HFF-Myc (cell line): ENCODE data around the gene RNF2.

Experiments
- DNase-seq: peaks from one replicate; pipeline ENCODE4 v3.0.0-alpha.2; 2011; ENCODE audit warnings: low read depth; ENCODE audit errors: extremely low read depth
- H3K4me3 ChIP-seq: replicated peaks from 2 replicates; pipeline ENCODE4 v1.5.1; 2011; ENCODE audit warnings: low read depth, mild to moderate bottlenecking, control low read depth, low read length
- TF ChIP-seq, protein P1 (sequence below): IDR thresholded peaks from 2 replicates; pipeline ENCODE4 v1.5.1; 2012; ENCODE audit warnings: mild to moderate bottlenecking, low read depth, low read length, control low read depth; ENCODE audit errors: missing control alignments

RNF2 gene

DNA sequence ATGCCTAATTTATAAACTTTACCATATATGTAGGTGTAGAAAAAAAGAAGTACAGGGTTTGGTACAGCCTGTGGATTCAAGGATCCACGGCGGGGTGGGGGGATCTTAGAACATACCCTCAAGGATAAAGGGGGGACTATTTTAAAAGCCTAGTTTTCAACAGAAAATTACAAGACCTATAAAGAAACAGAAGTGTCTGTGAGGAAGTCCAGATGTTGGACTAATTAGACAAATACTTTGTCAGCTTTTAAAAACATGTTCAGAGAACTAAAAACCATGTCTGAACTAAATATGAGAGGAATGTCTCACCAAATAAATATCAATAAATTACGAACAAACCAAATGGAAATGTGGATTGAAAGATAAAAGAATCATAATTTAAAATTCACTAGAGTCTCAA, 59.8 kb downstream of the RNF2 start:
- TF ChIP-seq, protein P1, sequence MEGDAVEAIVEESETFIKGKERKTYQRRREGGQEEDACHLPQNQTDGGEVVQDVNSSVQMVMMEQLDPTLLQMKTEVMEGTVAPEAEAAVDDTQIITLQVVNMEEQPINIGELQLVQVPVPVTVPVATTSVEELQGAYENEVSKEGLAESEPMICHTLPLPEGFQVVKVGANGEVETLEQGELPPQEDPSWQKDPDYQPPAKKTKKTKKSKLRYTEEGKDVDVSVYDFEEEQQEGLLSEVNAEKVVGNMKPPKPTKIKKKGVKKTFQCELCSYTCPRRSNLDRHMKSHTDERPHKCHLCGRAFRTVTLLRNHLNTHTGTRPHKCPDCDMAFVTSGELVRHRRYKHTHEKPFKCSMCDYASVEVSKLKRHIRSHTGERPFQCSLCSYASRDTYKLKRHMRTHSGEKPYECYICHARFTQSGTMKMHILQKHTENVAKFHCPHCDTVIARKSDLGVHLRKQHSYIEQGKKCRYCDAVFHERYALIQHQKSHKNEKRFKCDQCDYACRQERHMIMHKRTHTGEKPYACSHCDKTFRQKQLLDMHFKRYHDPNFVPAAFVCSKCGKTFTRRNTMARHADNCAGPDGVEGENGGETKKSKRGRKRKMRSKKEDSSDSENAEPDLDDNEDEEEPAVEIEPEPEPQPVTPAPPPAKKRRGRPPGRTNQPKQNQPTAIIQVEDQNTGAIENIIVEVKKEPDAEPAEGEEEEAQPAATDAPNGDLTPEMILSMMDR, result no peak
- DNase-seq, result no peak
- no peak overlapping the region for H3K4me3 ChIP-seq

GRCh38 chr1:185108321-185108720, 63.0 kb downstream of the RNF2 start:
- DNase-seq, result no peak
- TF ChIP-seq, protein P1, result no peak
- H3K4me3 ChIP-seq, result no peak overlapping the region

DNA sequence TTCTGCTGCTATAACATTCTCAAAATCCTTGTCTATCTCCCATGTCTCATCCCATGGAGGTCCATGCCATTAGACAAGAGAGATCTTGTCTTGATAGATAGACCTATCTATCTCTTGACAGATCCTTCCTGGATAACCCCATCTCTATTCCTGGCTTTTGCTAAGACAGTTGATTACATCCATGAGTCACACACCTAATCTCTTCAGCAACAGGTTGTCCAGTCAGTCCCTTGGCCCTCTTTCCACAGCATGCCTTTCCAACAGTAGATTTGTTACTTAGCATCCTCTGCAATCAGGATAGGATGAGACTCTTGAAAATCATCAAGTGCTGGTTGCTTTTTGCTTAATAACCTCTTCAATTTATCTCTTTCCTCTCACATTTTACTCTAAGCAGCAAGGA, 64.8 kb downstream of the RNF2 start:
- no peak overlapping the region for H3K4me3 ChIP-seq
- TF ChIP-seq, protein P1, result no peak
- DNase-seq, result no peak

DNA sequence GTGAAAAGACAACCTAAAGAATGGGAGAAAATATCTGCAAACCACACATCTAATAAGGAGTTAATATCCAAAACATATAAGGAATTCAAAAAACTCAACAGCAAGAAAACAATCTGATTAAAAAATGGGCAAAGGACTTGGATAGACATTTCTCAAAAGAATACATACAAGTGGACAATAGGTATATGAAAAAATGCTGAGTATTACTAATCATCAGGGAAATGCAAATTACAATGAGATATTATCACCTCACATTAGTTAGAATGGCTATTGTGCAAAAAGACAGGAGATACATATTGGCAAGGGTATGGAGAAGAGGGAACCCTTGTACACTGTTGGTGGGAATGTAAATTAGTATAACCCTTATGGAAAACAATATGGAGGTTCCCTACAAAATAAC, 66.5 kb downstream of the RNF2 start:
- TF ChIP-seq, protein P1, result no peak
- DNase-seq, result no peak
- no peak overlapping the region for H3K4me3 ChIP-seq

DNA sequence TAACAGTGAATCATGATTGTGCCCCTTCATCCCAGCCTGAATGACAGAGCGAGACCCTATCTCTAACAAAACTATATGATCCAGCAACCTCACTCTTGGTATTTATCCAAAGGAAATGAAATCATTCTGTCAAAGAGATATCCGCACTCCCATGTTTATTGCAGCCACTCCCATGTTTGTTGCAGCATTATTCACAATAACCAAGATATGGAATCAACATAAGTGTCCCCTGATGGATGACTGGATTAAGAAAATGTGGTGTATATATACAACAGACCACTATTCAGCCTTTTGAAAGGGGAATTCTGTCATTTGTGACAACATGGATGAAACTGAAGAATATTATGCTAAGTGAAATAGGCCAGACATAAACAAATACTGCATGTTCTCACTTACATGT, 67.0 kb downstream of the RNF2 start:
- H3K4me3 ChIP-seq, result no peak overlapping the region
- TF ChIP-seq, protein P1, result no peak
- no peak for DNase-seq

DNA sequence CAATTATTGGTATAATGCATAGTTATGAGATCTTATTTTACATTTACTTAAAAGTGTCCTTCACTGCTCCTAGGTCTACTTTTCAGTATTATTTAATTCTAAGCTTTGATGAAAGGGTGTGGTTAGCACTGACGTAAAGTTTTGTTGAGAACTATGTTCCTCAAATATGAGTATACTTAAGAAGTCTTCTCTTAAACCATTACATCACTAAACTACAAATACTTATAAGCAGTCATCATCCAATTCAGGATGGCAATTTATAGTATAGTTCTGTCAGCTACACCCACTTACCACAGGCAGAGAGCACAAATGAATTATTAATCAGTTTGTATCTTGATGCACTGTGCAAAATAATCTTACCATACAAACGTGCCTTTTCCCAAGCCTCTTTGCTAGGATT, 84.3 kb downstream of the RNF2 start:
- DNase-seq, result no peak
- TF ChIP-seq, protein P1, result no peak
- H3K4me3 ChIP-seq, result no peak overlapping the region

DNA sequence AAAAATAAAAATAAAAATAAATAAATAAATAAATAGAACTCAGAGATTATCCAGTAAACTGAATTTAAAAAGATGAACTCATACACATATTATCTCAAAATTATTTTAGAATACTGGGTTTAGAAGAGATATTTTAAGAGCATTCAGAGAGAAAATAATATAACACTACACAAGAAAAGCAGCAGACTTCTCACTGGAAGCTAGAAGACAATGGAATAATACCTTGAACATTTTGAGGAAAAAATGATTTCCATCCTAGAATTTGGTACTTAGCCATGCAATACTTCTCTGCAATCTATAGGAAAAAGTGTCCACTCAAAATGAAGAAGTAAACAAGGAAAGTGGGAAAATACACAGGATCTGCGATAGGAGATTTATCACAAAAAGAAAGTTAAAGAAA, 87.2 kb downstream of the RNF2 start:
- no peak overlapping the region for H3K4me3 ChIP-seq
- TF ChIP-seq, protein P1, result no peak
- no peak for DNase-seq
